GM21825 (cell line): ENCODE measurements around the gene MYRIP.
"Not testable (repeated sequence)": the region's sequence is repeated elsewhere in the genome, so short reads cannot be mapped to it uniquely, and the experiment has no call there.

ENCODE experiments used
- ATAC-seq: cut with Tn5 transposase; IDR thresholded peaks from one replicate; pipeline ENCODE4 v1.9.1; 2021; ENCODE audit warnings: mild to moderate bottlenecking, moderate library complexity; ENCODE audit not compliant: unreplicated experiment

The MYRIP gene

GRCh38 chr3:40264451-40264850, 455.0 kb downstream of the MYRIP start:
- ATAC-seq = no peak

GRCh38 chr3:40265181-40265580, 455.8 kb downstream of the MYRIP start:
- ATAC-seq = no peak

- ATAC-seq = no peak
These were observed 458.7 kb downstream of the MYRIP start for GRCh38 chr3:40267937-40268724.

GRCh38 chr3:40268802-40269524, 459.6 kb downstream of the MYRIP start:
- no peak for ATAC-seq

- ATAC-seq = no peak
These were observed 469.4 kb downstream of the MYRIP start for GRCh38 chr3:40278791-40279190.

GRCh38 chr3:40281995-40282394, 472.6 kb downstream of the MYRIP start:
- no peak for ATAC-seq

- ATAC-seq = not testable (repeated sequence)
These were observed 473.6 kb downstream of the MYRIP start for GRCh38 chr3:40283057-40283456.

GRCh38 chr3:40287248-40287647, 477.8 kb downstream of the MYRIP start:
- ATAC-seq = no peak

GRCh38 chr3:40290396-40290795, 481.0 kb downstream of the MYRIP start:
- no peak for ATAC-seq

GRCh38 chr3:40291471-40291870, 482.1 kb downstream of the MYRIP start:
- ATAC-seq = no peak

GRCh38 chr3:40292637-40293349, 483.4 kb downstream of the MYRIP start:
- ATAC-seq = no peak

GRCh38 chr3:40294434-40294833, 485.0 kb downstream of the MYRIP start:
- ATAC-seq = no peak

GRCh38 chr3:40298075-40298474, 488.7 kb downstream of the MYRIP start:
- no peak for ATAC-seq

- ATAC-seq = no peak
These were observed 489.8 kb downstream of the MYRIP start for GRCh38 chr3:40299130-40299720.

- ATAC-seq = no peak
These were observed 490.4 kb downstream of the MYRIP start for GRCh38 chr3:40299721-40300335.

- no peak for ATAC-seq
These were observed 493.4 kb downstream of the MYRIP start for GRCh38 chr3:40302784-40303183.

- ATAC-seq = no peak
These were observed 494.9 kb downstream of the MYRIP start for GRCh38 chr3:40304352-40304751.

- ATAC-seq = no peak
These were observed 496.9 kb downstream of the MYRIP start for GRCh38 chr3:40306336-40306735.

- no peak for ATAC-seq
These were observed 497.8 kb downstream of the MYRIP start for GRCh38 chr3:40307176-40307575.

GRCh38 chr3:40308725-40309417, 499.5 kb downstream of the MYRIP start:
- ATAC-seq = peak; percentile 1
